GM12878 (cell line): ENCODE data around the gene SLC35F3. TPM values are rescaled to one million over a fixed set of nuclear protein-coding genes. Genes with fewer than 3 reads are reported as not detected.

Experiments used
- ATAC-seq: fragments of 200-7000 bp; cut with Tn5 transposase; 3 replicates; pipeline ENCODE4 v1.9.1; 2020; ENCODE audit warnings: mild to moderate bottlenecking, moderate library complexity
- BruUV-seq: library from RNA; stranded (reverse); fragments of 400-500 nt; replicated peaks from 2 replicates; lab custom pipeline; 2021; lab: Mats Ljungman, UMichigan
- CTCF ChIA-PET: fragments of 300-600 bp; sonication (Branson Sonifier 250); formaldehyde crosslinking; extraction: SDS; loops from one replicate; lab custom pipeline; 2021; ENCODE audit warnings: inconsistent platforms; lab: Yijun Ruan, JAX
- POLR2A ChIA-PET: fragments of 350-600 bp; formaldehyde crosslinking; extraction: SDS; loops from one replicate; lab custom pipeline; 2021; ENCODE audit warnings: inconsistent platforms; lab: Charles Lee
- RAD21 ChIA-PET: fragments of 300-600 bp; sonication (Branson Sonifier 250); formaldehyde crosslinking; loops from one replicate; lab custom pipeline; 2023; ENCODE audit warnings: antibody characterized with exemption; ENCODE audit not compliant: unreplicated experiment; lab: Charles Lee
- SMC1A ChIA-PET: fragments of 300-600 bp; sonication (Branson Sonifier 250); formaldehyde crosslinking; loops from one replicate; lab custom pipeline; 2023; ENCODE audit not compliant: unreplicated experiment, uncharacterized antibody; lab: Charles Lee
- DNase-seq: peaks from one replicate; pipeline ENCODE4 v3.0.0-alpha.2; 2011; ENCODE audit warnings: low read depth, low spot score
- FAIRE-seq: peaks from 3 replicates; lab custom pipeline; 2011; peaks lifted over from hg19 to GRCh38; lab: Jason Lieb, UNC
- H2AFZ ChIP-seq: 2 replicates; pipeline ENCODE4 v1.6.0; 2011; ENCODE audit warnings: low read depth, low read length, control low read depth; ENCODE audit not compliant: control insufficient read depth
- H3K27ac ChIP-seq: 2 replicates; pipeline ENCODE4 v1.5.1; 2011; ENCODE audit warnings: control low read depth; ENCODE audit not compliant: control insufficient read depth, insufficient read depth
- H3K27me3 ChIP-seq, 2 experiments: replicated peaks in 1 of 2; 2 replicates each; pipeline versions ENCODE4 v1.6.0 to v1.6.1; 2011; ENCODE audit warnings: low read length in 1 of 2; ENCODE audit not compliant: control insufficient read depth in 2 of 2, insufficient read depth in 2 of 2
- H3K36me3 ChIP-seq, 2 experiments: 2 replicates each; pipeline ENCODE4 v1.5.1; 2011; ENCODE audit warnings: low read length in 1 of 2; ENCODE audit not compliant: control insufficient read depth in 2 of 2, insufficient read depth in 2 of 2
- H3K4me1 ChIP-seq: 2 replicates; pipeline ENCODE4 v1.6.1; 2011; ENCODE audit warnings: mild to moderate bottlenecking, low read length, moderate library complexity, mixed read lengths; ENCODE audit not compliant: control insufficient read depth, insufficient read depth
- H3K4me2 ChIP-seq: 2 replicates; pipeline ENCODE4 v1.6.0; 2011; ENCODE audit warnings: control low read depth; ENCODE audit not compliant: control insufficient read depth, insufficient read depth
- H3K4me3 ChIP-seq: fragments of 200-600 bp; sonication (generic); 2 replicates; pipeline ENCODE4 v1.5.1; 2016
- H3K79me2 ChIP-seq: 2 replicates; pipeline ENCODE4 v1.6.0; 2011; ENCODE audit warnings: low read length; ENCODE audit not compliant: control insufficient read depth, insufficient read depth
- H3K9ac ChIP-seq: 2 replicates; pipeline ENCODE4 v1.8.0; 2011; ENCODE audit warnings: low read length, control low read depth, mixed read lengths; ENCODE audit not compliant: control insufficient read depth, insufficient read depth
- H3K9me3 ChIP-seq: replicated peaks from 3 replicates; pipeline ENCODE4 v1.5.1; 2011; ENCODE audit warnings: mild to moderate bottlenecking, low read length; ENCODE audit not compliant: control insufficient read depth, insufficient read depth
- H4K20me1 ChIP-seq: 2 replicates; pipeline ENCODE4 v1.6.0; 2011; ENCODE audit not compliant: control insufficient read depth, insufficient read depth
- CTCF ChIP-seq, 3 experiments: IDR thresholded peaks in 2 of 3; conservative IDR thresholded peaks in 1 of 3; 2 replicates each; pipeline ENCODE4 v1.5.1; 2011; ENCODE audit warnings: low read depth in 3 of 3, low read length in 3 of 3, mild to moderate bottlenecking in 3 of 3, control low read depth in 2 of 3, moderate library complexity in 2 of 3, inconsistent platforms in 1 of 3, mixed read lengths in 1 of 3; ENCODE audit not compliant: control insufficient read depth in 2 of 3, insufficient read depth in 1 of 3; ENCODE audit errors: extremely low read depth in 1 of 3
- RBBP5 ChIP-seq: fragments of 200-600 bp; sonication (generic); conservative IDR thresholded peaks from 2 replicates; pipeline ENCODE4 v1.6.1; 2016
- WGBS: methylation state at CpG from one replicate; pipeline ENCODE4 v1.1.6; 2016; ENCODE audit warnings: low lambda C conversion rate; ENCODE audit not compliant: insufficient replicate concordance, insufficient coverage; ENCODE audit errors: missing lambda C conversion rate; 5-methylcytosine and 5-hydroxymethylcytosine counted together
- in situ Hi-C: fragments of 300-500 bp; cut with MboI; formaldehyde crosslinking; loops from 9 replicates; pipeline ENCODE4 v1.14.3; 2018; ENCODE audit warnings: mixed read lengths
- intact Hi-C: fragments of 100-400 bp; cut with micrococcal nuclease; formaldehyde crosslinking; loops from one replicate; pipeline ENCODE4 v1.14.2; 2022; ENCODE audit not compliant: unreplicated experiment
- polyA plus RNA-seq, 11 experiments: library from polyadenylated mRNA; depleted of rRNA in 4 of 11; unstranded in 6 of 11; stranded (reverse) in 5 of 11; fragments of >200 nt; fragmentation: Nextera tagmentation in 4 of 11; fragmentation: Illumina TruSeq in 1 of 11; extraction: Ambion mirVana in 4 of 11; extraction: Trizol in 1 of 11; gene quantifications; 1 replicate in 1 of 11; 2 replicates in 10 of 11; pipeline versions ENCODE4 v1.2.1 to v1.2.3, GENCODE V29; 2011 to 2016; ENCODE audit warnings: inconsistent platforms in 2 of 11, missing spikeins in 2 of 11, low read depth in 1 of 11
- total RNA-seq, 4 experiments: library from RNA; depleted of rRNA in 3 of 4; stranded (reverse); fragments of >200 nt in 3 of 4; fragmentation: Illumina TruSeq in 1 of 4; extraction: Trizol in 1 of 4; gene quantifications; 2 replicates each; pipeline versions ENCODE4 v1.2.1 to v1.2.3, GENCODE V29; 2013 to 2021

SLC35F3 gene
- total and polyA plus RNA-seq, 10 of the 15 experiments (the other 5 are each of a cell fraction or from before 2014, with no cell fraction given): 1.0 to 8.6 (median 5.7) TPM

GRCh38 chr1:234089396-234089795 is 184.9 kb downstream of the SLC35F3 start:
- ChIA-PET CTCF (interaction anchor here (0.6 kb wide), 1 partner anchor 839 kb away, joined by 3 read pairs; no protein-coding TSS in a partner anchor), RAD21 (no interaction called here), POLR2A (interaction anchor here (0.5 kb wide), 1 partner anchor 288 kb away, joined by 4 read pairs; no protein-coding TSS in a partner anchor), SMC1A (interaction anchor here (0.6 kb wide), 1 partner anchor 1462 kb away, joined by 3 read pairs; no protein-coding TSS in a partner anchor)
- Histone ChIP-seq H3K4me1 (no peaks in the 10 kb centered on the region), H3K4me3 (no peak overlapping the region), H3K27me3 (no peaks in the 10 kb centered on the region; a peak in 1 of 4 replicates), H3K36me3 (no peaks in the 10 kb centered on the region), H3K27ac (no peak overlapping the region), H4K20me1 (no peaks in the 10 kb centered on the region), H3K79me2 (no peaks in the 10 kb centered on the region), H3K4me2 (no peak overlapping the region), H3K9me3 (no peaks in the 10 kb centered on the region), H2AFZ (no peak overlapping the region), H3K9ac (no peak overlapping the region)
- FAIRE-seq (peak; percentile 75), ATAC-seq (peak; percentile 63; the same call in 2 of the 3 replicates), DNase-seq (no peak)
- 20% methylated on average over 3 of the region's 3 CpGs for WGBS
- intact Hi-C loops (no loop called here), in situ Hi-C loops (no loop called here)
- BruUV-seq: no TSS peak
- TF ChIP-seq RBBP5 (no peak), CTCF (IDR thresholded peaks at IDR 0.05 in 2 of 3, conservative IDR thresholded peaks at IDR 0.05 in 1 of 3; ENCODE audit: control insufficient read depth in 2 of 3, extremely low read depth in 1 of 3, insufficient read depth in 1 of 3, low read depth in 3 of 3, low read length in 3 of 3) (peak; percentile 0 to 35 (median 30); a peak in 3 of 6 replicates)
